Kidney (tissue), 14 donors: ENCODE measurements around the gene SMYD3. TPM values are rescaled to one million over a fixed set of nuclear protein-coding genes. Genes with fewer than 3 reads are reported as not detected.

Experiments used
- DNase-seq, 5 donors: peaks; one replicate each; pipeline ENCODE4 v3.0.0-alpha.2; 2013 to 2020
- FAIRE-seq: peaks from 2 replicates; lab custom pipeline; 2012; peaks lifted over from hg19 to GRCh38; lab: Jason Lieb, UNC
- H3K27ac ChIP-seq, 2 donors: one replicate each; pipeline ENCODE4 v1.7.0; 2013; ENCODE audit warnings: low read depth in 2 of 2, low read length in 2 of 2, inconsistent platforms in 1 of 2
- H3K27me3 ChIP-seq: one replicate; pipeline ENCODE4 v1.7.1; 2013; ENCODE audit warnings: low read length, inconsistent platforms; ENCODE audit not compliant: control insufficient read depth, insufficient read depth
- H3K36me3 ChIP-seq, 3 donors: one replicate each; pipeline versions ENCODE4 v1.7.0 to v1.7.1; 2013; ENCODE audit warnings: low read length in 3 of 3, control low read depth in 1 of 3, inconsistent platforms in 1 of 3; ENCODE audit not compliant: insufficient read depth in 3 of 3, control insufficient read depth in 2 of 3
- H3K4me1 ChIP-seq, 3 donors: one replicate each; pipeline versions ENCODE4 v1.7.0 to v1.7.1; 2013; ENCODE audit warnings: low read length in 3 of 3, inconsistent platforms in 1 of 3, low read depth in 1 of 3; ENCODE audit not compliant: control insufficient read depth in 2 of 3, insufficient read depth in 2 of 3
- H3K4me3 ChIP-seq, 3 donors: one replicate each; pipeline versions ENCODE4 v1.7.0 to v1.8.1; 2013; ENCODE audit warnings: low read length in 3 of 3, control low read depth in 1 of 3, inconsistent platforms in 1 of 3
- H3K9ac ChIP-seq, 3 donors: one replicate each; pipeline versions ENCODE4 v1.7.0 to v1.7.1; 2013; ENCODE audit warnings: low read length in 3 of 3, control low read depth in 1 of 3, inconsistent platforms in 1 of 3
- H3K9me3 ChIP-seq, 3 donors: one replicate each; pipeline versions ENCODE4 v1.7.0 to v1.7.1; 2013; ENCODE audit warnings: low read length in 3 of 3, control low read depth in 1 of 3, inconsistent platforms in 1 of 3; ENCODE audit not compliant: control insufficient read depth in 2 of 3, insufficient read depth in 1 of 3
- intact Hi-C: fragments of 100-400 bp; cut with DNase I; formaldehyde crosslinking; loops from one replicate; pipeline ENCODE4 v1.11.1; 2022
- polyA plus RNA-seq: library from polyadenylated mRNA; stranded (reverse); fragments of 350-450 nt; fragmentation: Illumina TruSeq; extraction: RNeasy Lipid Tissue Mini Kit (QIAGEN cat#74804); gene quantifications from one replicate; pipeline ENCODE4 v1.2.3, GENCODE V29; 2014; ENCODE audit warnings: low read depth, low replicate concordance; ENCODE audit not compliant: insufficient read depth
- total RNA-seq: library from RNA; stranded (reverse); fragmentation: NEBNext Ultra II Directional; extraction: Animal tissue kit (Norgen Biotek cat#: 25700); gene quantifications from one replicate; pipeline ENCODE4 v1.2.1, GENCODE V29; 2021
- TF ChIP-seq, protein P1 (sequence below): IDR thresholded peaks from 3 replicates; pipeline ENCODE4 v1.5.1; 2012; ENCODE audit warnings: mild to moderate bottlenecking, moderate library complexity, borderline replicate concordance; ENCODE audit not compliant: insufficient read depth; ENCODE audit errors: extremely low read depth
- donor health status: control.
- donor health status: control.
- donor health status: control.
- donor health status: control.
- donor health status: control.
- donor health status: DM: yes; HTN: yes; CAD: no.
- donor health status: Normal renal cell carcinoma (clear cell type).

Gene SMYD3
- total and polyA plus RNA-seq, 2 donors from 2014 or later = 23.3 to 23.9 TPM

DNA sequence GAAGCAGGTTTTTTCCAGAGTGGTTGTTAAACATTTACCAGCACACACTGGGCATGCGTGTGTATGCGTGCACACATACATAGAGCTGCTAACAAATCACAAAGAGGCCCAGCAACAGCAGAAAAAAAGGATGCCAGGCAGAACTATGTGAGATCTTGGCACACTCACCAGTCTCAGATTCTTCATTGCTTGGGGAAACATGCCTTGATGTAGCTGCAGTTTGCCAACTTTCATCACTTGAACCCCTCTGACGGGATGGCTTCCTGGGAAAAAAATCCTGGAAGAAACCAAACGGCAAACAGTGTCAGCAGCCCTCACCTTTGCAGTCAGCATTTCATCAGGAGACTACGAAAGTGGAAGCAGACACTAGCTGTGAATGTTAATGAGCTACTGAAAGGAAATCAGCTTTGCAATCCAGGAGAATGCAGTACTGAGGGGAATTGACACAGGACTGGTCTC is 743.2 kb downstream of the SMYD3 start:
- TF ChIP-seq, protein P1, sequence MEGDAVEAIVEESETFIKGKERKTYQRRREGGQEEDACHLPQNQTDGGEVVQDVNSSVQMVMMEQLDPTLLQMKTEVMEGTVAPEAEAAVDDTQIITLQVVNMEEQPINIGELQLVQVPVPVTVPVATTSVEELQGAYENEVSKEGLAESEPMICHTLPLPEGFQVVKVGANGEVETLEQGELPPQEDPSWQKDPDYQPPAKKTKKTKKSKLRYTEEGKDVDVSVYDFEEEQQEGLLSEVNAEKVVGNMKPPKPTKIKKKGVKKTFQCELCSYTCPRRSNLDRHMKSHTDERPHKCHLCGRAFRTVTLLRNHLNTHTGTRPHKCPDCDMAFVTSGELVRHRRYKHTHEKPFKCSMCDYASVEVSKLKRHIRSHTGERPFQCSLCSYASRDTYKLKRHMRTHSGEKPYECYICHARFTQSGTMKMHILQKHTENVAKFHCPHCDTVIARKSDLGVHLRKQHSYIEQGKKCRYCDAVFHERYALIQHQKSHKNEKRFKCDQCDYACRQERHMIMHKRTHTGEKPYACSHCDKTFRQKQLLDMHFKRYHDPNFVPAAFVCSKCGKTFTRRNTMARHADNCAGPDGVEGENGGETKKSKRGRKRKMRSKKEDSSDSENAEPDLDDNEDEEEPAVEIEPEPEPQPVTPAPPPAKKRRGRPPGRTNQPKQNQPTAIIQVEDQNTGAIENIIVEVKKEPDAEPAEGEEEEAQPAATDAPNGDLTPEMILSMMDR = no peak
- Histone ChIP-seq H3K9ac (no peak overlapping the region), H3K4me3 (no peak overlapping the region), H3K36me3 (no peaks in the 10 kb centered on the region), H3K9me3 (no peaks in the 10 kb centered on the region), H3K4me1 (no peaks in the 10 kb centered on the region), H3K27ac (no peak overlapping the region), H3K27me3 (no peaks in the 10 kb centered on the region)
- intact Hi-C loops = no loop called here
- FAIRE-seq (no peak), DNase-seq (peak in 2 of 5 donors; percentile 56 to 72)

DNA sequence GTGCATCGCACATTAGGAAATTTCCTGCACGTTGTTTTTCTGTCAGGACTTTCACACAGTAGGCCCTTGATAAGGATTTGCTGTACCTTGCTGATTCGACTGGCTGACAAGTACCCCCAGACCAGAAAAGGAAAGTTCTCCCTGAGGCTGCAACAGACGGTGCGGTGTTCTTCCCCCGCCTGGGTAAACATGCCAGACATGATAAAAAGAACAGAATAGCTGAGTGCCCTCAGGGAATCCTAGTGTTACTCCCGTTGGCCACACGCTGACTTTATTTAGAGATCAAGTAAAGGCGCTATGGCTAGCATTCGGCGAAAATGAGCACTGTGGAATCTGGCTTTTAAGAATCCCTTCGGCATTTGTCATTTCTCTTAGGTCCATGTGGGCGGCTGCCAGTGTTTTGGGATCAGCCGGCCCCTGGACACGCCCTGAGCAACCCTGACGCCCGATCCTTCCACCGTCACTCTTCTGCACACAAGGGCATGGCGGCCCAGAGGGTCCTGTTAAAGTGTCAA is 744.6 kb downstream of the SMYD3 start:
- H3K27ac ChIP-seq = no peak overlapping the region
- no peaks in the 10 kb centered on the region for H3K27me3 ChIP-seq
- no peak overlapping the region for H3K4me3 ChIP-seq
- FAIRE-seq = no peak
- H3K36me3 ChIP-seq = no peaks in the 10 kb centered on the region
- DNase-seq = no peak
- intact Hi-C loops = no loop called here
- TF ChIP-seq, protein P1 = no peak
- H3K9me3 ChIP-seq = no peaks in the 10 kb centered on the region
- H3K4me1 ChIP-seq = no peaks in the 10 kb centered on the region
- H3K9ac ChIP-seq = no peak overlapping the region

DNA sequence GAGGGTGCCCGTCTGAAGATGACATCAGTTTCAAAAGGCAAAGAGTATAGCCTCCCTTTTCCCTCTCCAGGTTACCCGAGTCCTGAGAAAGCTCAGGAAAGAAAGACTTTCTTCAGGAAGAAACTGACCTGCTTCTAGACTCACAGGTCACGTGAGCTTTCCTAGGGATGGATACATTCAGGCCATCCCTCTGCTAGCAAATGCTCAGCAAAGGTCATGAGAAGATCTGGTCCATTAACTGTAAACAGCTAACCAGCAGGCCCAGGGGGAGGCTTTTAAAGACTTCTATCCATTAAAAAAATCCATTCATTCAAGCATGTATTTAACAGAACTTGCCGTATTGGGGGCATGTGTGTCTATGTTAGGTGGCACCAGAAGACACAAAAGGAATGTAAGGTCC is 746.8 kb downstream of the SMYD3 start:
- Histone ChIP-seq H3K27ac (no peak overlapping the region), H3K9me3 (no peaks in the 10 kb centered on the region), H3K36me3 (no peaks in the 10 kb centered on the region), H3K4me1 (no peaks in the 10 kb centered on the region), H3K4me3 (no peak overlapping the region), H3K9ac (no peak overlapping the region), H3K27me3 (no peaks in the 10 kb centered on the region)
- TF ChIP-seq, protein P1 = no peak
- intact Hi-C loops = no loop called here
- DNase-seq (peak in 2 of 5 donors; percentile 62 to 68), FAIRE-seq (no peak)

DNA sequence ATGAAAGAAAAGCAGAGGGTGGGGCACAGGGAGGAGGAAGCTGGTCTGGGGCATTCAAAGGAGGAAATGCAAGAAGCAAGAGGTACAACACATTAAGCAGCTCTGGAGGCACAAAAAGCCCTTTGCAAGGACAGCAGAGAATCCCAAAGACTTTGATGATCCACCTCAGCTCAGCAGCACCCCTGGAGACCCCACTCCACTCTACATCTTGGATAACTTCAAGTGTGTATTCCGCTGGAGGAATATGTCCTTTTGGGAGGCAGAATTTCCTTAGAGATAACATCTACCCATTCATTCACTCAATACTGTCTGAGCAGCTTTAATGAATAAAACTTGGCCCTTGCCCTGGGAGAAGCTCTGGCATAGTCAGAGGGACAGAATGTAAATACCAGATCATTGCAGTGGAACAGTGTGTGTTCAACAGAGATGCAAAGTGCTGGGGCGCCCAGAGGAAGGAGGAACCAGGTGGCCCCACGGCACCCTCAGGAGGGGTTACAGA is 752.6 kb downstream of the SMYD3 start:
- Histone ChIP-seq H3K4me3 (no peak overlapping the region), H3K27me3 (no peaks in the 10 kb centered on the region), H3K27ac (no peak overlapping the region), H3K36me3 (no peaks in the 10 kb centered on the region), H3K9ac (no peak overlapping the region), H3K4me1 (no peaks in the 10 kb centered on the region), H3K9me3 (no peaks in the 10 kb centered on the region)
- intact Hi-C loops = no loop called here
- FAIRE-seq = no peak
- TF ChIP-seq, protein P1 = no peak
- no peak for DNase-seq
